Loucy (cell line): ENCODE data around the gene FGF13.

ENCODE experiments used
- H2AFZ ChIP-seq: fragments of 200-600 bp; sonication (generic); 2 replicates; pipeline ENCODE4 v1.6.0; 2016; ENCODE audit warnings: antibody characterized with exemption, mild to moderate bottlenecking, low read length, moderate library complexity
- H3F3A ChIP-seq: fragments of 200-600 bp; 2 replicates; pipeline ENCODE4 v1.6.0; 2016; ENCODE audit warnings: antibody characterized with exemption, low read depth, mild to moderate bottlenecking
- H3K27me3 ChIP-seq: fragments of 200-600 bp; sonication (generic); 2 replicates; pipeline ENCODE4 v1.6.1; 2014; ENCODE audit warnings: low read length, mild to moderate bottlenecking; ENCODE audit not compliant: insufficient read depth, poor library complexity, severe bottlenecking
- H3K36me3 ChIP-seq: fragments of 200-600 bp; sonication (generic); 2 replicates; pipeline ENCODE4 v1.6.1; 2016; ENCODE audit warnings: low read length; ENCODE audit not compliant: insufficient read depth
- H3K4me1 ChIP-seq: fragments of 200-600 bp; sonication (generic); 2 replicates; pipeline ENCODE4 v1.5.1; 2014; ENCODE audit warnings: low read length, mild to moderate bottlenecking; ENCODE audit not compliant: insufficient read depth, poor library complexity, severe bottlenecking
- H3K4me2 ChIP-seq: fragments of 200-600 bp; sonication (generic); 2 replicates; pipeline ENCODE4 v1.6.0; 2014; ENCODE audit warnings: antibody characterized with exemption, low read length, low read depth, mild to moderate bottlenecking; ENCODE audit not compliant: poor library complexity, severe bottlenecking
- H3K4me3 ChIP-seq: fragments of 200-600 bp; sonication (generic); 2 replicates; pipeline ENCODE4 v1.5.1; 2014; ENCODE audit warnings: low read length, mild to moderate bottlenecking, mixed read lengths; ENCODE audit not compliant: poor library complexity, severe bottlenecking
- H3K79me2 ChIP-seq: fragments of 200-600 bp; sonication (generic); 2 replicates; pipeline ENCODE4 v1.6.1; 2014; ENCODE audit warnings: low read length; ENCODE audit not compliant: insufficient read depth
- H3K9ac ChIP-seq: fragments of 200-600 bp; sonication (generic); 2 replicates; pipeline ENCODE4 v1.6.0; 2014; ENCODE audit warnings: mild to moderate bottlenecking, low read depth, low read length, moderate library complexity; ENCODE audit not compliant: poor library complexity, severe bottlenecking
- H3K9me2 ChIP-seq: fragments of 200-600 bp; sonication (generic); replicated peaks from 2 replicates; pipeline ENCODE4 v1.6.1; 2016; ENCODE audit warnings: low read depth, low read length, mixed read lengths
- H3K9me3 ChIP-seq: fragments of 200-600 bp; sonication (generic); 2 replicates; pipeline ENCODE4 v1.6.1; 2014; ENCODE audit warnings: mild to moderate bottlenecking, antibody characterized with exemption, low read length, low read depth; ENCODE audit not compliant: insufficient read depth
- H4K20me1 ChIP-seq: fragments of 200-600 bp; sonication (generic); 2 replicates; pipeline ENCODE4 v1.6.0; 2014; ENCODE audit warnings: antibody characterized with exemption, low read length, mild to moderate bottlenecking; ENCODE audit not compliant: insufficient read depth, poor library complexity, severe bottlenecking
- EZH2phosphoT487 ChIP-seq: fragments of 200-600 bp; IDR thresholded peaks from 2 replicates; pipeline ENCODE4 v1.6.1; 2018; ENCODE audit warnings: antibody characterized with exemption, mild to moderate bottlenecking, moderate library complexity, borderline replicate concordance
- TF ChIP-seq, protein P1 (sequence below): fragments of 200-600 bp; sonication (generic); conservative IDR thresholded peaks from 2 replicates; pipeline ENCODE4 v1.5.1; 2014; ENCODE audit warnings: mild to moderate bottlenecking, antibody characterized with exemption, low read length

FGF13 gene

DNA sequence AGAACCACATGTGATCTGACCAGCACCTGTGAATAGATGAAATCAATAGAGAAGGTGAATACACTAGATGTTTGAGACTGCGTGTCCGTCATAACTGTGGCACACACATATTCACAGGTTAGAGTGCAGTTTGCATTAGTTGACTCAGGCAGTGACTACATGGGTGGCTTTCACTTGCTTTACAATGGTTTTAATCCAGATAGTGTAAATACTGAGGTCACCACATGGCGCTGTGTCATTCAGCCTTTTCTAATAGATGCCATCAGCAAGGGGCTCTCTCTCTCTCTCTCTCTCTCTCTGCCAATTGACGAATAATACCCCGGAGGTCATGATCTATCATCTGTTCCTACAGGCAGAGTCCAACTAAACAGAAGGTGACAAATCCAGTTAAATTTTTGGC is 30.7 kb upstream of the FGF13 start:
- no peak overlapping the region for H3K4me3 ChIP-seq
- no peaks in the 10 kb centered on the region for H3K27me3 ChIP-seq
- no peaks in the 10 kb centered on the region for H3K9me2 ChIP-seq
- H3F3A ChIP-seq: no peaks in the 10 kb centered on the region
- no peaks in the 10 kb centered on the region for H4K20me1 ChIP-seq
- no peak overlapping the region for H2AFZ ChIP-seq
- H3K9me3 ChIP-seq: no peaks in the 10 kb centered on the region
- H3K4me2 ChIP-seq: no peak overlapping the region
- H3K36me3 ChIP-seq: no peaks in the 10 kb centered on the region
- no peak overlapping the region for H3K9ac ChIP-seq
- TF ChIP-seq, protein P1, sequence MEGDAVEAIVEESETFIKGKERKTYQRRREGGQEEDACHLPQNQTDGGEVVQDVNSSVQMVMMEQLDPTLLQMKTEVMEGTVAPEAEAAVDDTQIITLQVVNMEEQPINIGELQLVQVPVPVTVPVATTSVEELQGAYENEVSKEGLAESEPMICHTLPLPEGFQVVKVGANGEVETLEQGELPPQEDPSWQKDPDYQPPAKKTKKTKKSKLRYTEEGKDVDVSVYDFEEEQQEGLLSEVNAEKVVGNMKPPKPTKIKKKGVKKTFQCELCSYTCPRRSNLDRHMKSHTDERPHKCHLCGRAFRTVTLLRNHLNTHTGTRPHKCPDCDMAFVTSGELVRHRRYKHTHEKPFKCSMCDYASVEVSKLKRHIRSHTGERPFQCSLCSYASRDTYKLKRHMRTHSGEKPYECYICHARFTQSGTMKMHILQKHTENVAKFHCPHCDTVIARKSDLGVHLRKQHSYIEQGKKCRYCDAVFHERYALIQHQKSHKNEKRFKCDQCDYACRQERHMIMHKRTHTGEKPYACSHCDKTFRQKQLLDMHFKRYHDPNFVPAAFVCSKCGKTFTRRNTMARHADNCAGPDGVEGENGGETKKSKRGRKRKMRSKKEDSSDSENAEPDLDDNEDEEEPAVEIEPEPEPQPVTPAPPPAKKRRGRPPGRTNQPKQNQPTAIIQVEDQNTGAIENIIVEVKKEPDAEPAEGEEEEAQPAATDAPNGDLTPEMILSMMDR: no peak
- TF ChIP-seq EZH2phosphoT487: no peak
- no peaks in the 10 kb centered on the region for H3K79me2 ChIP-seq
- H3K4me1 ChIP-seq: no peaks in the 10 kb centered on the region

DNA sequence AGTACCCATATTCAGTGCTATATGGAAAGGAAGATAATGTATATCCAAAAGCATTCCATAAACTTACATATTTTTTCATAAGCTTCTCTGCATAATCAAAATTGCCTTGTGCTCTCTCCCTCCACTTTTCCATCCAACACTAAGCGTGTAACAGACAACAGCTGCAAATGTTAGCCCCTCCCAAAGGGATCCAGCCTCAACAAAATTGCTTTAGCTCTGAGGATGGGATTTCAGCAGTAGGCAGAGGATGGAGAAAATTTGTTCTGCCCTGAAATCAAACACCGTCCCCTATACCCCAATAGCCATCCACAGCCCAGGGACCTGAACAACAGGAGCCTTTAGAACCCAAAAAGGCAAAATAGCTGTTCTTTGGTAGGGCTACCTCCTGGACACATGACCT is 28.8 kb upstream of the FGF13 start:
- no peaks in the 10 kb centered on the region for H3K27me3 ChIP-seq
- no peaks in the 10 kb centered on the region for H4K20me1 ChIP-seq
- H3K9ac ChIP-seq: no peak overlapping the region

DNA sequence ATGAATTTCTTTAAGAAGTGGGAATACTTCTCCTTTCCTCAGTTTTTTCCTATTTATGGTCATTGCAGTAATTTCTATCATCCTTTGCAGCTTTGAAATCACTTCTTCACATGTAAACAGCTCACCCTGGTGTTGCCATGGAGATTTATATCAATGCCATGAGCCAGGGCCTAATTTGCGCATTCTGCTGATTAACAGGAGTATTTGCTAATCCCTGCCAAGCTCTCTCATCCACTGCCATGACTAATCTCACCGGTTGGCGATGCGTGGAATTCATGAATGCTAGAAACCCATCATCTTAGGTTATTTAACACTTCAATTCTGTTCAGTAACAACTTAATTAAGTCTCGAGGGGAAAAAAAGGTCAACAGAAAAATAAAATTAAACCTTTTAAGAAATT is 11.8 kb upstream of the FGF13 start:
- H3K9me2 ChIP-seq: no peaks in the 10 kb centered on the region
- no peaks in the 10 kb centered on the region for H3F3A ChIP-seq
- TF ChIP-seq, protein P1: no peak
- TF ChIP-seq EZH2phosphoT487: no peak
- no peak overlapping the region for H3K4me3 ChIP-seq
- no peaks in the 10 kb centered on the region for H3K9me3 ChIP-seq
- no peaks in the 10 kb centered on the region for H3K27me3 ChIP-seq
- no peak overlapping the region for H3K9ac ChIP-seq
- no peaks in the 10 kb centered on the region for H3K4me1 ChIP-seq
- H3K4me2 ChIP-seq: no peak overlapping the region
- no peak overlapping the region for H2AFZ ChIP-seq
- no peaks in the 10 kb centered on the region for H3K79me2 ChIP-seq
- no peaks in the 10 kb centered on the region for H4K20me1 ChIP-seq
- H3K36me3 ChIP-seq: no peaks in the 10 kb centered on the region

More for the DNA sequence above, 28.8 kb upstream of the FGF13 start:
- no peaks in the 10 kb centered on the region for H3K36me3 ChIP-seq
- no peaks in the 10 kb centered on the region for H3K9me2 ChIP-seq
- no peak overlapping the region for H3K4me2 ChIP-seq
- TF ChIP-seq, protein P1: no peak
- TF ChIP-seq EZH2phosphoT487: no peak
- H3F3A ChIP-seq: no peaks in the 10 kb centered on the region
- no peaks in the 10 kb centered on the region for H3K79me2 ChIP-seq
- H3K9me3 ChIP-seq: no peaks in the 10 kb centered on the region
- no peaks in the 10 kb centered on the region for H3K4me1 ChIP-seq
- no peak overlapping the region for H3K4me3 ChIP-seq
- no peak overlapping the region for H2AFZ ChIP-seq
